Sigmoid colon (tissue), 4 donors: ENCODE measurements around the gene NR6A1.
"Not testable (repeated sequence)": the region's sequence is repeated elsewhere in the genome, so short reads cannot be mapped to it uniquely, and the experiment has no call there.

Experiments
- EP300 ChIP-seq, 4 donors: sonication (generic); formaldehyde crosslinking; IDR thresholded peaks; one replicate each; pipeline ENCODE4 v1.6.1; 2017; ENCODE audit warnings: antibody characterized with exemption in 4 of 4
- TF ChIP-seq, protein P1 (sequence below), 4 experiments: fragments of 450-650 bp in 3 of 4; fragments of 200-600 bp in 1 of 4; IDR thresholded peaks; one replicate each; pipeline ENCODE4 v1.5.1; 2016 to 2019; ENCODE audit warnings: antibody characterized with exemption in 4 of 4, mild to moderate bottlenecking in 3 of 4, moderate library complexity in 2 of 4

DNA sequence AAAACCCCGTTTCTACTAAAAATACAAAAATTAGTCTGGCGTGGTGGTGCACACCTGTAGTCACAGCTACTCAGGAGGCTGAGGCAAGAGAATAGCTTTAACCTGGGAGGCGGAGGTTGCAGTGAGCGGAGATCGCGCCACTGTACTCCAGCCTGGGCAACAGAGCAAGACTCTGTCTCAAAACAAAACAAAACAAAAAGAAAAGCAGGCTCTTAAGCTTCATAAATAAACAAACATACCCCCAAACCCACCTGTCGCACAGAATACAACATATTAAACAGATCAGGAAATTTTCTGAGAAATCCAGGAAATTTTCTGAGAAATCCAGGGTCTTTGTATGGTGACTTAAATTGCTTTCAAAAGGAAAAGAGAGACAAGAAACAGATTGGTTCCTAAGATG lies 33.0 kb downstream of the NR6A1 start:
- not testable (repeated sequence) for TF ChIP-seq EP300 (IDR thresholded peaks at IDR 0.05)
- TF ChIP-seq, protein P1, sequence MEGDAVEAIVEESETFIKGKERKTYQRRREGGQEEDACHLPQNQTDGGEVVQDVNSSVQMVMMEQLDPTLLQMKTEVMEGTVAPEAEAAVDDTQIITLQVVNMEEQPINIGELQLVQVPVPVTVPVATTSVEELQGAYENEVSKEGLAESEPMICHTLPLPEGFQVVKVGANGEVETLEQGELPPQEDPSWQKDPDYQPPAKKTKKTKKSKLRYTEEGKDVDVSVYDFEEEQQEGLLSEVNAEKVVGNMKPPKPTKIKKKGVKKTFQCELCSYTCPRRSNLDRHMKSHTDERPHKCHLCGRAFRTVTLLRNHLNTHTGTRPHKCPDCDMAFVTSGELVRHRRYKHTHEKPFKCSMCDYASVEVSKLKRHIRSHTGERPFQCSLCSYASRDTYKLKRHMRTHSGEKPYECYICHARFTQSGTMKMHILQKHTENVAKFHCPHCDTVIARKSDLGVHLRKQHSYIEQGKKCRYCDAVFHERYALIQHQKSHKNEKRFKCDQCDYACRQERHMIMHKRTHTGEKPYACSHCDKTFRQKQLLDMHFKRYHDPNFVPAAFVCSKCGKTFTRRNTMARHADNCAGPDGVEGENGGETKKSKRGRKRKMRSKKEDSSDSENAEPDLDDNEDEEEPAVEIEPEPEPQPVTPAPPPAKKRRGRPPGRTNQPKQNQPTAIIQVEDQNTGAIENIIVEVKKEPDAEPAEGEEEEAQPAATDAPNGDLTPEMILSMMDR (IDR thresholded peaks at IDR 0.05) = not testable (repeated sequence)
